HepG2 (cell line): ENCODE measurements around the gene TRAF4. TPM values are rescaled to one million over a fixed set of nuclear protein-coding genes. Genes with fewer than 3 reads are reported as not detected.
A peak's percentile ranks its signal among the peaks of the same experiment; 100 is the strongest.

Source experiments
- CEBPG ChIP-seq: IDR thresholded peaks from 2 replicates; pipeline ENCODE4 v1.6.1; 2016
- ERF ChIP-seq: IDR thresholded peaks from 2 replicates; pipeline ENCODE4 v1.6.1; 2018; ENCODE audit warnings: missing biosample characterization, missing genetic modification reagents
- HNRNPLL ChIP-seq: fragments of 200-400 bp; formaldehyde crosslinking; IDR thresholded peaks from 2 replicates; pipeline ENCODE4 v1.6.1; 2017; ENCODE audit warnings: mild to moderate bottlenecking, low read depth, low read length; ENCODE audit not compliant: poor library complexity, severe bottlenecking
- KAT8 ChIP-seq: IDR thresholded peaks from 2 replicates; pipeline ENCODE4 v1.6.1; 2016; ENCODE audit warnings: missing genetic modification reagents, missing compliant biosample characterization
- KDM2A ChIP-seq: sonication (generic); formaldehyde crosslinking; IDR thresholded peaks from 2 replicates; pipeline ENCODE4 v1.4.0; 2020; ENCODE audit warnings: low read depth, missing genetic modification reagents, borderline replicate concordance
- LBX2 ChIP-seq: sonication (generic); formaldehyde crosslinking; IDR thresholded peaks from 2 replicates; pipeline ENCODE4 v1.5.0; 2020; ENCODE audit warnings: missing genetic modification reagents, mild to moderate bottlenecking, borderline replicate concordance
- POLR2G ChIP-seq: fragments of 200-400 bp; formaldehyde crosslinking; IDR thresholded peaks from 2 replicates; pipeline ENCODE4 v1.6.1; 2018; ENCODE audit warnings: mild to moderate bottlenecking, low read depth, low read length, moderate library complexity
- TBX2 ChIP-seq: sonication (generic); formaldehyde crosslinking; IDR thresholded peaks from 2 replicates; pipeline ENCODE4 v1.5.0; 2020; ENCODE audit warnings: missing genetic modification reagents, mild to moderate bottlenecking, borderline replicate concordance
- TOPORS ChIP-seq: sonication (generic); formaldehyde crosslinking; IDR thresholded peaks from 2 replicates; pipeline ENCODE4 v1.8.0; 2023; ENCODE audit warnings: mild to moderate bottlenecking, missing genetic modification reagents
- TSC22D2 ChIP-seq: sonication (generic); formaldehyde crosslinking; IDR thresholded peaks from 2 replicates; pipeline ENCODE4 v1.5.1; 2020; ENCODE audit warnings: missing genetic modification reagents, mild to moderate bottlenecking, borderline replicate concordance
- ZBTB26 ChIP-seq: IDR thresholded peaks from 2 replicates; pipeline ENCODE4 v1.6.1; 2016; ENCODE audit warnings: missing compliant biosample characterization, missing genetic modification reagents, borderline replicate concordance
- ZBTB40 ChIP-seq, 2 experiments: fragments of 450-650 bp in 1 of 2; sonication (generic) in 1 of 2; formaldehyde crosslinking in 1 of 2; IDR thresholded peaks; 2 replicates each; pipeline versions ENCODE4 v1.6.1 to v1.8.0; 2016 to 2022; ENCODE audit warnings: antibody characterized with exemption in 1 of 2, mild to moderate bottlenecking in 1 of 2, missing genetic modification reagents in 1 of 2
- ZBTB7A ChIP-seq: sonication (generic); formaldehyde crosslinking; IDR thresholded peaks from 2 replicates; pipeline ENCODE4 v1.8.0; 2022; ENCODE audit warnings: mild to moderate bottlenecking, missing genetic modification reagents
- ZKSCAN8 ChIP-seq: IDR thresholded peaks from 2 replicates; pipeline ENCODE4 v1.6.1; 2016; ENCODE audit warnings: borderline replicate concordance, missing genetic modification reagents, missing compliant biosample characterization
- ZNF776 ChIP-seq: sonication (generic); formaldehyde crosslinking; IDR thresholded peaks from 2 replicates; pipeline ENCODE4 v1.4.0; 2020; ENCODE audit warnings: mild to moderate bottlenecking, missing genetic modification reagents
- ZNF816 ChIP-seq: sonication (generic); formaldehyde crosslinking; IDR thresholded peaks from 2 replicates; pipeline ENCODE4 v1.8.0; 2022; ENCODE audit warnings: missing genetic modification reagents, mild to moderate bottlenecking, borderline replicate concordance
- ZNF891 ChIP-seq: sonication (generic); formaldehyde crosslinking; IDR thresholded peaks from 2 replicates; pipeline ENCODE4 v1.5.0; 2020; ENCODE audit warnings: mild to moderate bottlenecking, missing genetic modification reagents
- polyA plus RNA-seq, 8 experiments: library from polyadenylated mRNA; depleted of rRNA in 3 of 8; stranded (reverse) in 7 of 8; unstranded in 1 of 8; fragments of >200 nt; fragmentation: Illumina TruSeq in 4 of 8; extraction: Trizol in 4 of 8; gene quantifications; 2 replicates each; pipeline versions ENCODE4 v1.2.1 to v1.2.3, GENCODE V29; 2011 to 2016; ENCODE audit warnings: low read depth in 4 of 8, missing spikeins in 1 of 8, mixed read lengths in 1 of 8; ENCODE audit not compliant: insufficient read depth in 1 of 8
- total RNA-seq, 5 experiments: library from RNA; depleted of rRNA; stranded (reverse); fragments of >200 nt; fragmentation: Illumina TruSeq; extraction: Trizol; gene quantifications; 2 replicates each; pipeline ENCODE4 v1.2.3, GENCODE V29; 2016; ENCODE audit warnings: low read depth in 1 of 5

TRAF4 gene
- total and polyA plus RNA-seq, 2 of the 13 experiments (the other 11 are each of a cell fraction or from before 2014, with no cell fraction given) = 86.0 to 89.9 TPM

- TF ChIP-seq ERF (CRISPR knock-in tag) (no peak), ZKSCAN8 (no peak), HNRNPLL (peak; percentile 10), ZNF776 (CRISPR knock-in tag) (no peak), KDM2A (CRISPR knock-in tag) (peak; percentile 79; the same call in 1 of the 2 replicates), TOPORS (CRISPR knock-in tag) (0 out of 2 replicates have a peak, but pooled peaks have one; percentile 4), ZBTB40 (IDR thresholded peaks at IDR 0.05) (no peak), ZBTB40 (CRISPR knock-in tag; IDR thresholded peaks at IDR 0.05) (0 out of 2 replicates have a peak, but pooled peaks have one; percentile 35), LBX2 (no peak), TSC22D2 (CRISPR knock-in tag) (no peak), ZBTB7A (CRISPR knock-in tag) (no peak), TBX2 (peak; percentile 56; the same call in 1 of the 2 replicates), POLR2G (peak; percentile 63), KAT8 (CRISPR knock-in tag) (no peak), CEBPG (CRISPR knock-in tag) (no peak), ZNF816 (CRISPR knock-in tag) (0 out of 2 replicates have a peak, but pooled peaks have one; percentile 8), ZBTB26 (CRISPR knock-in tag) (0 out of 2 replicates have a peak, but pooled peaks have one; percentile 40), ZNF891 (CRISPR knock-in tag) (peak; percentile 71; the same call in 1 of the 2 replicates)
These were observed at the start of gene TRAF4 (continued) for GRCh38 chr17:28743243-28744103.
